Ishikawa (cell line): Measurements from ENCODE around the gene TSBP1.

Source experiments
- CEBPB ChIP-seq: IDR thresholded peaks from 2 replicates; pipeline ENCODE4 v1.6.1; 2012
- CREB1 ChIP-seq: IDR thresholded peaks from 2 replicates; pipeline ENCODE4 v1.6.1; 2012; ENCODE audit warnings: low read depth
- EGR1 ChIP-seq: IDR thresholded peaks from 2 replicates; pipeline ENCODE4 v1.6.1; 2012
- EP300 ChIP-seq: IDR thresholded peaks from 2 replicates; pipeline ENCODE4 v1.6.1; 2012; ENCODE audit warnings: borderline replicate concordance
- FOXM1 ChIP-seq: IDR thresholded peaks from 2 replicates; pipeline ENCODE4 v1.6.1; 2012; ENCODE audit warnings: low read depth, borderline replicate concordance
- NFIC ChIP-seq: IDR thresholded peaks from 2 replicates; pipeline ENCODE4 v1.6.1; 2012
- RAD21 ChIP-seq: IDR thresholded peaks from 2 replicates; pipeline ENCODE4 v1.6.1; 2012; ENCODE audit warnings: low read depth
- TAF1 ChIP-seq: IDR thresholded peaks from 2 replicates; pipeline ENCODE4 v1.6.1; 2012; ENCODE audit warnings: low read depth, mild to moderate bottlenecking
- TCF12 ChIP-seq: IDR thresholded peaks from 2 replicates; pipeline ENCODE4 v1.6.1; 2012; ENCODE audit warnings: low read depth
- TEAD4 ChIP-seq: IDR thresholded peaks from 2 replicates; pipeline ENCODE4 v1.6.1; 2012
- USF1 ChIP-seq: IDR thresholded peaks from 2 replicates; pipeline ENCODE4 v1.6.1; 2012
- YY1 ChIP-seq: IDR thresholded peaks from 2 replicates; pipeline ENCODE4 v1.6.1; 2012; ENCODE audit warnings: low read depth
- ZBTB7A ChIP-seq: IDR thresholded peaks from 2 replicates; pipeline ENCODE4 v1.6.1; 2012; ENCODE audit warnings: low read depth
- TF ChIP-seq, protein P1 (sequence below): IDR thresholded peaks from 2 replicates; pipeline ENCODE4 v1.6.1; 2012
- TF ChIP-seq, protein P2 (sequence below): IDR thresholded peaks from 2 replicates; pipeline ENCODE4 v1.6.1; 2012; ENCODE audit warnings: low read depth, mild to moderate bottlenecking

TSBP1 gene

GRCh38 chr6:32382757-32383420, 11.2 kb upstream of the TSBP1 start:
- no peak for TF ChIP-seq ZBTB7A
- no peak for TF ChIP-seq RAD21
- no peak for TF ChIP-seq NFIC
- no peak for TF ChIP-seq USF1
- no peak for TF ChIP-seq EGR1
- TF ChIP-seq YY1: no peak
- no peak for TF ChIP-seq TAF1
- TF ChIP-seq TCF12: no peak
- no peak for TF ChIP-seq CEBPB
- no peak for TF ChIP-seq FOXM1
- TF ChIP-seq, protein P1, sequence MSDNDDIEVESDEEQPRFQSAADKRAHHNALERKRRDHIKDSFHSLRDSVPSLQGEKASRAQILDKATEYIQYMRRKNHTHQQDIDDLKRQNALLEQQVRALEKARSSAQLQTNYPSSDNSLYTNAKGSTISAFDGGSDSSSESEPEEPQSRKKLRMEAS: no peak
- TF ChIP-seq EP300: no peak
- TF ChIP-seq, protein P2, sequence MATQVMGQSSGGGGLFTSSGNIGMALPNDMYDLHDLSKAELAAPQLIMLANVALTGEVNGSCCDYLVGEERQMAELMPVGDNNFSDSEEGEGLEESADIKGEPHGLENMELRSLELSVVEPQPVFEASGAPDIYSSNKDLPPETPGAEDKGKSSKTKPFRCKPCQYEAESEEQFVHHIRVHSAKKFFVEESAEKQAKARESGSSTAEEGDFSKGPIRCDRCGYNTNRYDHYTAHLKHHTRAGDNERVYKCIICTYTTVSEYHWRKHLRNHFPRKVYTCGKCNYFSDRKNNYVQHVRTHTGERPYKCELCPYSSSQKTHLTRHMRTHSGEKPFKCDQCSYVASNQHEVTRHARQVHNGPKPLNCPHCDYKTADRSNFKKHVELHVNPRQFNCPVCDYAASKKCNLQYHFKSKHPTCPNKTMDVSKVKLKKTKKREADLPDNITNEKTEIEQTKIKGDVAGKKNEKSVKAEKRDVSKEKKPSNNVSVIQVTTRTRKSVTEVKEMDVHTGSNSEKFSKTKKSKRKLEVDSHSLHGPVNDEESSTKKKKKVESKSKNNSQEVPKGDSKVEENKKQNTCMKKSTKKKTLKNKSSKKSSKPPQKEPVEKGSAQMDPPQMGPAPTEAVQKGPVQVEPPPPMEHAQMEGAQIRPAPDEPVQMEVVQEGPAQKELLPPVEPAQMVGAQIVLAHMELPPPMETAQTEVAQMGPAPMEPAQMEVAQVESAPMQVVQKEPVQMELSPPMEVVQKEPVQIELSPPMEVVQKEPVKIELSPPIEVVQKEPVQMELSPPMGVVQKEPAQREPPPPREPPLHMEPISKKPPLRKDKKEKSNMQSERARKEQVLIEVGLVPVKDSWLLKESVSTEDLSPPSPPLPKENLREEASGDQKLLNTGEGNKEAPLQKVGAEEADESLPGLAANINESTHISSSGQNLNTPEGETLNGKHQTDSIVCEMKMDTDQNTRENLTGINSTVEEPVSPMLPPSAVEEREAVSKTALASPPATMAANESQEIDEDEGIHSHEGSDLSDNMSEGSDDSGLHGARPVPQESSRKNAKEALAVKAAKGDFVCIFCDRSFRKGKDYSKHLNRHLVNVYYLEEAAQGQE: no peak
- TF ChIP-seq CREB1: no peak
- TF ChIP-seq TEAD4: no peak

DNA sequence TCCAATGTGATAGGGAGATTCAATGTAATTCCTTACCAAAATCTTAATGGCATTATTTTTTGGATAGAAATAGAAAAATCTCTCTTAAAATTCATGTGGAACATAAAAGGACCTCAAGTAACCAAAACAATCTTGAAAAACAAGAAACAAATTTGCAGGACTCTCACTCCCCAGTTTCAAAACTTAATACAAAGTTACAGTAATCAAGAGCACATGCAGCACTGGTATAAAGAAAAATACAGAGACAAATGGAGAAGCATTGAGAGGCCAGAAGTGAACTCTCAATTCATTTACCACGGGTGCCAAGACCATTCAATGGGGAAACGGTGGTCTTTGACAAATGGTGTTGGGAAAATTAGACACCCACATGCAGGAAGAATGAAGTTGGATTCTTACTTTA, 7.8 kb upstream of the TSBP1 start:
- TF ChIP-seq TAF1: no peak
- TF ChIP-seq FOXM1: no peak
- no peak for TF ChIP-seq ZBTB7A
- TF ChIP-seq, protein P1: no peak
- TF ChIP-seq CREB1: no peak
- no peak for TF ChIP-seq TCF12
- TF ChIP-seq EP300: no peak
- no peak for TF ChIP-seq NFIC

GRCh38 chr6:32375739-32376529, 4.2 kb upstream of the TSBP1 start:
- TF ChIP-seq USF1: no peak
- no peak for TF ChIP-seq YY1
- TF ChIP-seq, protein P2: no peak
- TF ChIP-seq RAD21: no peak
- no peak for TF ChIP-seq EGR1

DNA sequence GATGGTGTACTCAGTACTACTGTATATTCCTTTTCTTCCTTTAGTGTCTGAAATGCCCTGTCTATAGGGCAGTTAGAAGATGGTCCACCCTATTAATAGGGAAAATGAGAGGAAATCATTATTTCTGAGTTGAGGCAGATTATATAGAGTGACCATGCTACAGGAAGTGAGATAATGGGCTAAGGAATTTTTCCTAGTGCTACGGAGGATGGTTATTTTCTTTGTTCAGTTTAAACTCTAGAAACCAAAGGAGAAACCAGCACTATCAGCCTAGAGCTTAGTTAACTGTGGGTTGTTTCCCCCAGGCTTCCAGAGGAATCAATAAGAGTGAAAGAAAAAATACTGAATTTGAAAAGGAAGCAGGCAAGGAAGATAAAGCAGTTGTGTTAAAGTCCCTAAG, 474 bp downstream of the TSBP1 start:
- no peak for TF ChIP-seq USF1
- TF ChIP-seq, protein P1: no peak
- TF ChIP-seq TAF1: no peak

GRCh38 chr6:32370505-32370904, 1.2 kb downstream of the TSBP1 start:
- no peak for TF ChIP-seq TEAD4

- TF ChIP-seq CREB1 (no peak), EP300 (no peak), EGR1 (no peak), ZBTB7A (no peak), NFIC (no peak), YY1 (no peak), FOXM1 (no peak), CEBPB (no peak), RAD21 (no peak), TAF1 (no peak), TCF12 (no peak), USF1 (no peak), TEAD4 (no peak)
- TF ChIP-seq, protein P1: no peak
- TF ChIP-seq, protein P2: no peak
Measured at GRCh38 chr6:32369660-32370059, 2.0 kb downstream of the TSBP1 start.
